Astrocyte of the spinal cord (primary cell): Measurements from ENCODE around the gene CEP170.

ENCODE experiments used
- DNase-seq: peaks from one replicate; pipeline ENCODE4 v3.0.0; 2011; ENCODE audit warnings: low read depth, low spot score
- H3K4me3 ChIP-seq: 2 replicates; pipeline ENCODE4 v1.5.1; 2011; ENCODE audit warnings: low read depth, mild to moderate bottlenecking, low read length, moderate library complexity
- CTCF ChIP-seq: IDR thresholded peaks from 2 replicates; pipeline ENCODE4 v1.5.1; 2012; ENCODE audit warnings: low read depth, mild to moderate bottlenecking, low read length, inconsistent platforms
- in situ Hi-C: cut with HindIII; loops from 2 replicates; pipeline ENCODE4 v1.10.0; 2017; ENCODE audit warnings: low sequenced_read_pairs

Gene CEP170

GRCh38 chr1:243280571-243281129 lies 25.6 kb upstream of the CEP170 start:
- no peak for TF ChIP-seq CTCF
- no peak for DNase-seq
- no peak overlapping the region for H3K4me3 ChIP-seq
- in situ Hi-C loops, result no loop called here

GRCh38 chr1:243275316-243275715 lies 20.2 kb upstream of the CEP170 start:
- no peak for DNase-seq
- TF ChIP-seq CTCF, result no peak
- no peak overlapping the region for H3K4me3 ChIP-seq
- in situ Hi-C loops, result no loop called here

- DNase-seq, result no peak
- no peak overlapping the region for H3K4me3 ChIP-seq
- in situ Hi-C loops, result no loop called here
- no peak for TF ChIP-seq CTCF
Observed at GRCh38 chr1:243273945-243274344, 18.9 kb upstream of the CEP170 start.

GRCh38 chr1:243273506-243273905 lies 18.4 kb upstream of the CEP170 start:
- in situ Hi-C loops, result no loop called here
- TF ChIP-seq CTCF, result no peak
- no peak overlapping the region for H3K4me3 ChIP-seq
- no peak for DNase-seq

- DNase-seq, result no peak
- no peak for TF ChIP-seq CTCF
- in situ Hi-C loops, result no loop called here
- no peak overlapping the region for H3K4me3 ChIP-seq
Observed at GRCh38 chr1:243272401-243272800, 17.3 kb upstream of the CEP170 start.

GRCh38 chr1:243271996-243272395 lies 16.9 kb upstream of the CEP170 start:
- no peak for TF ChIP-seq CTCF
- DNase-seq, result no peak
- H3K4me3 ChIP-seq, result no peak overlapping the region
- in situ Hi-C loops, result no loop called here
